ENCODE data around the gene SFMBT1. TPM values are rescaled to one million over a fixed set of nuclear protein-coding genes. Genes with fewer than 3 reads are reported as not detected.

SFMBT1 gene
- polyA plus RNA-seq, 1 donor, result 12.5 TPM

Other genes with a start within 250 kb of the SFMBT1 start
- gene ITIH4, start 215.4 kb downstream of the SFMBT1 start, polyA plus RNA-seq (ENCODE audit: insufficient read length), result 15.6 TPM
- 0.38 TPM for gene MUSTN1, start 211.1 kb downstream of the SFMBT1 start, polyA plus RNA-seq (ENCODE audit: insufficient read length)
- gene STIMATE, start 148.5 kb downstream of the SFMBT1 start, polyA plus RNA-seq (ENCODE audit: insufficient read length), result 17.6 TPM
- gene RFT1, start 84.4 kb upstream of the SFMBT1 start, polyA plus RNA-seq (ENCODE audit: insufficient read length), result 25.1 TPM
- 20.3 TPM for gene PRKCD, start 115.1 kb upstream of the SFMBT1 start, polyA plus RNA-seq (ENCODE audit: insufficient read length)
- gene TKT, start 209.9 kb upstream of the SFMBT1 start, polyA plus RNA-seq (ENCODE audit: insufficient read length), result 88.8 TPM